Glutamatergic neuron (in vitro differentiated cells): ENCODE measurements around the gene DUXB. TPM values are rescaled to one million over a fixed set of nuclear protein-coding genes. Genes with fewer than 3 reads are reported as not detected.

Experiments
- DNase-seq: peaks from one replicate; pipeline ENCODE4 v3.0.0; 2022
- H3K27ac Mint-ChIP-seq: one replicate; pipeline ENCODE4 v1.8.0; 2020; ENCODE audit warnings: mild to moderate bottlenecking, mixed read lengths, inconsistent platforms; ENCODE audit not compliant: unreplicated experiment
- H3K27me3 Mint-ChIP-seq: one replicate; pipeline ENCODE4 v1.8.0; 2020; ENCODE audit warnings: mild to moderate bottlenecking, moderate library complexity, mixed read lengths, inconsistent platforms; ENCODE audit not compliant: unreplicated experiment
- H3K36me3 Mint-ChIP-seq: one replicate; pipeline ENCODE4 v1.8.0; 2020; ENCODE audit warnings: mild to moderate bottlenecking, mixed read lengths, inconsistent platforms; ENCODE audit not compliant: unreplicated experiment
- H3K4me1 Mint-ChIP-seq: one replicate; pipeline ENCODE4 v1.8.0; 2020; ENCODE audit warnings: mild to moderate bottlenecking, low read depth, mixed read lengths, inconsistent platforms; ENCODE audit not compliant: unreplicated experiment
- H3K4me3 Mint-ChIP-seq: one replicate; pipeline ENCODE4 v1.8.0; 2020; ENCODE audit warnings: mild to moderate bottlenecking, mixed read lengths, inconsistent platforms; ENCODE audit not compliant: unreplicated experiment
- H3K9me3 Mint-ChIP-seq: one replicate; pipeline ENCODE4 v1.8.0; 2020; ENCODE audit warnings: mild to moderate bottlenecking, moderate library complexity, mixed read lengths, inconsistent platforms; ENCODE audit not compliant: unreplicated experiment
- CTCF ChIP-seq: fragments of 200-600 bp; sonication (generic); IDR thresholded peaks from one replicate; pipeline ENCODE4 v1.5.0; 2021; ENCODE audit not compliant: partially characterized antibody, unreplicated experiment
- total RNA-seq: library from RNA; stranded (reverse); fragmentation: NEBNext Ultra II Directional; extraction: Animal tissue kit (Norgen Biotek cat#: 25700); gene quantifications from one replicate; pipeline ENCODE4 v1.2.1, GENCODE V29; 2021; ENCODE audit not compliant: unreplicated experiment

Gene DUXB
- total RNA-seq, 1 donor from 2014 or later: not detected

DNA sequence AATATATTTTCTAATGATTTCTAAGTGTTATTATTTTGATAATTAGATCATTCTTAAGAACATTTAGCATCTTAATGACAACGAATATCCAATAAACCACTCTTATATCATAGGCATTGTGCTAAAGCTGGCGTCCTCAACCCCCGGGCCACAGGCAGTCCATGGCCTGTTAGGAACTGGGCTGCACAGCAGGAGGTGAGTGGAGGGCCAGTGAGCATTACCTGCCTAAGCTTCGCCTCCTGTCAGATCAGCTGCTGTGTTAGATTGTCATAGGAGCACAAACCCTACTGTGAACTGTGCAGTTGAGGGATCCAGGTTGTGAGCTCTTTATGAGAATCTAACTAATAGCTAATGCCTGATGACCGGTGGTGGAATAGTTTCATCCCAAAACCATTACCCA lies 3.7 kb downstream of the DUXB start:
- TF ChIP-seq CTCF: no peak
- Mint-ChIP-seq H3K4me1 (no peaks in the 10 kb centered on the region), H3K27ac (no peak overlapping the region), H3K36me3 (no peaks in the 10 kb centered on the region), H3K27me3 (no peaks in the 10 kb centered on the region), H3K9me3 (no peaks in the 10 kb centered on the region), H3K4me3 (no peak overlapping the region)
- DNase-seq: no peak

- Mint-ChIP-seq H3K4me1 (no peaks in the 10 kb centered on the region), H3K9me3 (no peaks in the 10 kb centered on the region), H3K4me3 (no peak overlapping the region), H3K27me3 (no peaks in the 10 kb centered on the region), H3K27ac (no peak overlapping the region), H3K36me3 (no peaks in the 10 kb centered on the region)
- TF ChIP-seq CTCF: no peak
- DNase-seq: no peak
These were observed 5.6 kb downstream of the DUXB start for GRCh38 chr16:75695708-75696107.

GRCh38 chr16:75687361-75687760 lies 13.9 kb downstream of the DUXB start:
- Mint-ChIP-seq H3K9me3 (peaks cover 9% of the 10 kb centered on the region), H3K4me1 (no peaks in the 10 kb centered on the region), H3K27ac (no peak overlapping the region), H3K4me3 (no peak overlapping the region), H3K36me3 (peaks cover 19% of the 10 kb centered on the region), H3K27me3 (no peaks in the 10 kb centered on the region)
- no peak for DNase-seq
- TF ChIP-seq CTCF: no peak

DNA sequence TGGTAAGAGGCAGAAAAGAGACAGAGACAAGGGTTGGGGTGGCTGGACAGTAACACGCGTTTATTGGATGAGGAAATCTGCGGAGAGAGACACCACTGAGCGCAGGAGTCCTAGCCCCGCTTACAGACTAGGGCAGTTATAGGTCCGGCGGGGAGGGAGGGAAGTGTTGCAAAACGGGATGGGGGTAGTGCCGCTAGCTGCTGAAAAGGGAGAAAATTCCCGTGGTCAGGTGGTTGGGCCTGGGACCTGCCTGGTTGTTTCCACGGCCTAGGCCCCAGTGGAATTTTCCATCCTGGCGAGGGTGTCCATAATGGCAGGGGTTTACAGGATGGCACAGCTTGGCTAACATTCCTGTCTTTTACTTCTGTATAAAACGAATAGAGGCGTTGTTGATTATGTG lies 19.0 kb downstream of the DUXB start:
- no peak for DNase-seq
- no peak for TF ChIP-seq CTCF
- H3K27ac Mint-ChIP-seq: no peak overlapping the region
- H3K27me3 Mint-ChIP-seq: no peaks in the 10 kb centered on the region
- no peak overlapping the region for H3K4me3 Mint-ChIP-seq
- peaks cover 9% of the 10 kb centered on the region for H3K9me3 Mint-ChIP-seq
- H3K36me3 Mint-ChIP-seq: peaks cover 15% of the 10 kb centered on the region
- no peaks in the 10 kb centered on the region for H3K4me1 Mint-ChIP-seq

DNA sequence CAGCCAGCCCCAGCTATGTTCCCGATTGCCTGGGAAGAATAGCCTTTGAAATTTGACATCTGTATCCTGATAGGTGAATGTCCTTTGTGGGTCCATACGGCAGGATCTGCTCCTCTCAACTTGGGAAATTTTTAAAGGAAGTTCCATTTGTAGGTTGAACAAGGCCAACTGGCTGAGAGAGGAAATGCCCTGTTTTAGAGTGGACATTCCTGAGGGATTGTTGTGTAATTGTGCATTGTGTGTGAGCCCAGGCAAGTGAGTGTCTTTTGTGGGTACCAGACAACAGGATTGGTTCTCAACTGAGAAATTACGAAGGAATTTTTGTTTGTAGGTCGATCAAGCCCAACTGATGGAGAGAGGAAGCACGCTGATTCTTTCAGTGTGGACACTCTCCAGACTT lies 21.9 kb downstream of the DUXB start:
- peaks cover 12% of the 10 kb centered on the region for H3K36me3 Mint-ChIP-seq
- H3K4me1 Mint-ChIP-seq: no peaks in the 10 kb centered on the region
- H3K27ac Mint-ChIP-seq: no peak overlapping the region
- no peaks in the 10 kb centered on the region for H3K27me3 Mint-ChIP-seq
- peaks cover 9% of the 10 kb centered on the region for H3K9me3 Mint-ChIP-seq
- H3K4me3 Mint-ChIP-seq: no peak overlapping the region
- DNase-seq: no peak
- no peak for TF ChIP-seq CTCF
